Measurements from ENCODE around the gene NHS. TPM values are rescaled to one million over a fixed set of nuclear protein-coding genes. Genes with fewer than 3 reads are reported as not detected.

The NHS gene
- under 0.01 TPM in 2 replicates for total RNA-seq

DNA sequence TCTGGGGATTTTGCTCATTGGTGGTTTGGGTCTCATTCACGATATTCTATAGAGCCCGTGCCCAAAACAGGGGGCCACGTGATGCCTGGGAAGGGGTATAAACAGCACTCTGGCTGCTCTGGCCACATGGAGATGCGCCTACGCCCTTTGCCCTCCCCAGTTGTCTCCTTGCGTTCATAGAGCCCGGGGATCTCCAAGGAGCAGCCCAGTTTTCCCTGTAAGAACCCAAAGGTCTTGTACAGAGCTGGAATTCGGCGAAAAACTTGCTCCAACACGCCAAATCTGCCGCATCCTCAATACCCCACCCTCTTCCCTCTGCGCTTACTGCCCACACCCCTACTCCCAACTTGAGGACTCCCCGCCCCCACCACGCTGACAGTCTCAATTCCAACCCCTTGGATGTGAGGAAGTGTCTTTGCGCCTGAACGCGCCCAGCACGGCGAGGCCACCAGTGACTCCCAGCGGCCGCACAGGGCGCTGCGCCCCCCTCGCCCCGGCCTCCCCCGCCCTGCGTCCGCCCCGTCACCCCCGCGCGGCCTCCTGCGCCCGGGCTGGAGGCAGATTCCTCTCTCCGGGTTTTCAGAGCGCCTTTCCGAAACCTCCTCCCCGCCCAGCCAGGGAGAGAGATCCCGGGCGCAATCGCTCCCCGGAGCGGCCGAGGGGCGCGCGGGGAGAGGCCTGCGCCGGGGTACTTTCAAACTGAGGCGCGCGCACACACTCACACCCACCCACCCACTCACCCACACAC lies at the start of gene NHS:
Gene NHS, plus strand, starts transcription at position 582 of the 748 bp plus-strand sequence. CDS start 558 bp downstream, outside the sequence.

GRCh38 chrX:17736856-17737709 lies 362.1 kb downstream of the NHS start, which contains the start of gene SCML1:
TSS of gene SCML1 (plus strand) at chrX:17737493. CDS start at chrX:17744187, 6,694 bp downstream.

Small RNA genes lying within 50 kb of the gene (small RNA-seq; reads per million reads assigned to genes)
- not detected for gene MIR4768
- gene RF01210: 0.14 reads per million
